ENCODE data around the gene GRIK1.

DNA sequence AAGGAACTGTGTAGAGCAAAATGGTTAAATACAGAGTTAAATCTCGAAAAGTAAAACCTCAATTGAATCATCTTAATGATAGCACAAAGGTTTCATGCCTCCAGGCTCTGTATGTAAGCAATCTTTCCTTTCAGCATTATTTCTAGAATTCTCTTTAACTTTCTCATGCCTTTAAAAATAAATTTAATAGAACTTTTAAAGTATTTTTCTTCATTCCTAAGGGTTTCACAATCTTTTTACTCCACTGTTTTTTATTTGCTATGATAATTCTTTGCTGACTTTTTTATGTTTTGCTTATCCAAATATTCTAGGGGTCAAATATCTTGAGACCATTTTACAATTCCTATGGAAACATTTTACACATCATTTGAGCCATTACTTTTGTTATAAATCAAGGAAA lies 353.1 kb downstream of the GRIK1 start:
- TF ChIP-seq, protein P1, sequence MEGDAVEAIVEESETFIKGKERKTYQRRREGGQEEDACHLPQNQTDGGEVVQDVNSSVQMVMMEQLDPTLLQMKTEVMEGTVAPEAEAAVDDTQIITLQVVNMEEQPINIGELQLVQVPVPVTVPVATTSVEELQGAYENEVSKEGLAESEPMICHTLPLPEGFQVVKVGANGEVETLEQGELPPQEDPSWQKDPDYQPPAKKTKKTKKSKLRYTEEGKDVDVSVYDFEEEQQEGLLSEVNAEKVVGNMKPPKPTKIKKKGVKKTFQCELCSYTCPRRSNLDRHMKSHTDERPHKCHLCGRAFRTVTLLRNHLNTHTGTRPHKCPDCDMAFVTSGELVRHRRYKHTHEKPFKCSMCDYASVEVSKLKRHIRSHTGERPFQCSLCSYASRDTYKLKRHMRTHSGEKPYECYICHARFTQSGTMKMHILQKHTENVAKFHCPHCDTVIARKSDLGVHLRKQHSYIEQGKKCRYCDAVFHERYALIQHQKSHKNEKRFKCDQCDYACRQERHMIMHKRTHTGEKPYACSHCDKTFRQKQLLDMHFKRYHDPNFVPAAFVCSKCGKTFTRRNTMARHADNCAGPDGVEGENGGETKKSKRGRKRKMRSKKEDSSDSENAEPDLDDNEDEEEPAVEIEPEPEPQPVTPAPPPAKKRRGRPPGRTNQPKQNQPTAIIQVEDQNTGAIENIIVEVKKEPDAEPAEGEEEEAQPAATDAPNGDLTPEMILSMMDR (IDR thresholded peaks at IDR 0.05; ENCODE audit: borderline replicate concordance, extremely low read depth, low read length, poor library complexity, severe bottlenecking): no peak
- TF ChIP-seq EZH2 (IDR thresholded peaks at IDR 0.05; ENCODE audit: borderline replicate concordance, low read depth, low read length, severe bottlenecking): no peak
